ENCODE data around the gene PLA1A. TPM values are rescaled to one million over a fixed set of nuclear protein-coding genes. Genes with fewer than 3 reads are reported as not detected.

PLA1A gene
- total RNA-seq, 4 donors from 2014 or later, result 2.0 to 6.7 (median 3.9) TPM

DNA sequence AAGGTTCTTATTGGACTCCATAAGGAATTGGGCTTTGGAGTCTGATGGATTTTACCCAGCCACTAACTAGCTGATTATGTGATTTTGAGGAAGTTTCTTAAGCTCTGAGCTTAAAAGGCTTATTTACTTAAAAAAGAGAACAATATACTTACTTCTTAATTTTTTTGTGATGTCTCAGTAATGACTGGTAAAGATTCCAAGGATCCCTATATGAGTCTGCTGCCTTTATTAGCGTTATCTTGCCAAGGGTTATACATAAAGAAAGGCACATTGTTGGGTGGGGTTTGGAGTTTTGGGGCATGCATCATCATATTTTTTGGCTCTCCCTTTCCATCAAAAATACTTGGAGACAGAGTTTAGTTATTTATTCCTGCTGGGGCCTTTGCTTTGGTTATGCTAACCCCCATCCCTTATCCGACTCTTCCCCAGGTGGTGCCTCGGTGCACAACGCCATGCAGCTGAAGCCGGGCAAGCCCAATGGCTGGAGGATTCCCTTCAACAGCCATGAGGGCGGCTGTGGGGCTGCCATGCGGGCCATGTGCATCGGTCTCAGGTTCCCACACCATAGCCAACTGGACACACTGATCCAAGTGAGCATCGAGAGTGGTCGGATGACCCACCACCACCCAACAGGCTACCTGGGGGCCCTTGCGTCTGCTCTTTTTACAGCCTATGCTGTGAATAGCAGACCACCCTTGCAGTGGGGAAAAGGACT lies 11.7 kb upstream of the PLA1A start:
- intact Hi-C loops (cut with DNase I), result no loop called here
- Histone ChIP-seq H3K27ac (no peak overlapping the region), H3K36me3 (no peaks in the 10 kb centered on the region), H3K4me3 (replicated peaks in 1 of 3) (no peak overlapping the region), H3K27me3 (no peaks in the 10 kb centered on the region), H3K4me1 (no peaks in the 10 kb centered on the region), H3K9me3 (no peaks in the 10 kb centered on the region)
- no peak for TF ChIP-seq POLR2A (IDR thresholded peaks at IDR 0.05)
- TF ChIP-seq, protein P1, sequence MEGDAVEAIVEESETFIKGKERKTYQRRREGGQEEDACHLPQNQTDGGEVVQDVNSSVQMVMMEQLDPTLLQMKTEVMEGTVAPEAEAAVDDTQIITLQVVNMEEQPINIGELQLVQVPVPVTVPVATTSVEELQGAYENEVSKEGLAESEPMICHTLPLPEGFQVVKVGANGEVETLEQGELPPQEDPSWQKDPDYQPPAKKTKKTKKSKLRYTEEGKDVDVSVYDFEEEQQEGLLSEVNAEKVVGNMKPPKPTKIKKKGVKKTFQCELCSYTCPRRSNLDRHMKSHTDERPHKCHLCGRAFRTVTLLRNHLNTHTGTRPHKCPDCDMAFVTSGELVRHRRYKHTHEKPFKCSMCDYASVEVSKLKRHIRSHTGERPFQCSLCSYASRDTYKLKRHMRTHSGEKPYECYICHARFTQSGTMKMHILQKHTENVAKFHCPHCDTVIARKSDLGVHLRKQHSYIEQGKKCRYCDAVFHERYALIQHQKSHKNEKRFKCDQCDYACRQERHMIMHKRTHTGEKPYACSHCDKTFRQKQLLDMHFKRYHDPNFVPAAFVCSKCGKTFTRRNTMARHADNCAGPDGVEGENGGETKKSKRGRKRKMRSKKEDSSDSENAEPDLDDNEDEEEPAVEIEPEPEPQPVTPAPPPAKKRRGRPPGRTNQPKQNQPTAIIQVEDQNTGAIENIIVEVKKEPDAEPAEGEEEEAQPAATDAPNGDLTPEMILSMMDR (IDR thresholded peaks at IDR 0.05), result no peak
- no peak for DNase-seq
- whole genome bisulfite sequencing, 2 donors, result 89 to 95% methylated on average over 11 of the region's 11 CpGs

DNA sequence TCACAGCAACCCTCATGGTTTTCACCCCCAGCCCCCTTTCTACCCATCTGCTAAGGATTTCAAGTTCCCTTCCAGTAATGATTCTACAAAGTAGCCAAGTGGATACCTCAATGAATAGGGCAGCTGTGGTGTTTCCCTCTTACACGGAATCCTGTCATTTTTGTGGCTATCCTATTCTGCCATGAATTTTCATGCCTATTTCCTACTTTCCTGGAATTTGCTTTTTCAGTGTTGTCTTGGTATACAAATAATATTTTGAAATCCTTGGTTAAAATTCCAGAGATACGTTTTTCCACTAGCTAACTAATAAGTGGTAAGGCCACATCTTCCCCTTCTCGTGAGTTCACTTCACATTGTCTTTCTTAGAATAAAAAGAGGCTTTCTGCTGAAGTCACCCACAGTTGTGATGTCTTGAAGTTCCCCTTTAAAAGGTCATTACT lies 10.9 kb upstream of the PLA1A start:
- H3K4me3 ChIP-seq (replicated peaks in 1 of 3), result no peak overlapping the region
- intact Hi-C loops (cut with DNase I), result no loop called here
- no peak for TF ChIP-seq POLR2A (IDR thresholded peaks at IDR 0.05)
- TF ChIP-seq, protein P1 (IDR thresholded peaks at IDR 0.05), result no peak
- no peak overlapping the region for H3K27ac ChIP-seq
- no peaks in the 10 kb centered on the region for H3K9me3 ChIP-seq
- no peak for DNase-seq
- 91 to 95% methylated on average over 3 of the region's 3 CpGs for WGBS, 2 donors
- no peaks in the 10 kb centered on the region for H3K4me1 ChIP-seq
- H3K27me3 ChIP-seq, result no peaks in the 10 kb centered on the region
- no peaks in the 10 kb centered on the region for H3K36me3 ChIP-seq

DNA sequence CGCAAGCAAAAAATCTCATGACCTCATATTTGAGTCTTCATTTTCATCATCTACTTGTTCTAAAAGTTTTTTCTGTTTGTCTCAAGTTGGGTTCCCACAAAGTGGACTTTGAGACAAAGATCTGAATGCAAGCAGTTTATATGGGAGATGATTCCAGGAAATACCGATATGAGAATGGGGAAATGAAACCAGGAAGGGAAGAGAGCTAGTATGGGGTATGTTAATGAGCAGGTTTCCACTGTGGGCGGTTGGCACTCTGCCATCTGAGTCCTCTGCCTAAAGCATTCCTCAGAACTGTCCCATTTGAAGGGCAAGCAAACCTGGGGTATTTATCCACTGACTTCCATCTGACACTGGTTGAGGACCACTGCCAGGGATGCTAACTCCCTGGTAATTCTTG lies 9.6 kb upstream of the PLA1A start:
- WGBS, 2 donors, result 76 to 78% methylated on average over 3 of the region's 3 CpGs
- H3K4me3 ChIP-seq (replicated peaks in 1 of 3), result no peak overlapping the region
- peak; percentile 14 to 26 for DNase-seq
- H3K4me1 ChIP-seq, result no peaks in the 10 kb centered on the region
- intact Hi-C loops (cut with DNase I), result no loop called here
- H3K27ac ChIP-seq, result no peak overlapping the region
- H3K27me3 ChIP-seq, result no peaks in the 10 kb centered on the region
- TF ChIP-seq, protein P1 (IDR thresholded peaks at IDR 0.05), result no peak
- TF ChIP-seq POLR2A (IDR thresholded peaks at IDR 0.05), result no peak
- no peaks in the 10 kb centered on the region for H3K36me3 ChIP-seq
- no peaks in the 10 kb centered on the region for H3K9me3 ChIP-seq

- no peaks in the 10 kb centered on the region for H3K27me3 ChIP-seq
- TF ChIP-seq POLR2A (IDR thresholded peaks at IDR 0.05), result no peak
- TF ChIP-seq, protein P1 (IDR thresholded peaks at IDR 0.05), result no peak
- no peak overlapping the region for H3K4me3 ChIP-seq (replicated peaks in 1 of 3)
- H3K27ac ChIP-seq, result no peak overlapping the region
- intact Hi-C loops (cut with DNase I), result no loop called here
- no peaks in the 10 kb centered on the region for H3K9me3 ChIP-seq
- no peaks in the 10 kb centered on the region for H3K36me3 ChIP-seq
- DNase-seq, result no peak
- WGBS, 2 donors, result 62 to 65% methylated on average over 6 of the region's 6 CpGs
- no peaks in the 10 kb centered on the region for H3K4me1 ChIP-seq
These were observed 8.4 kb upstream of the PLA1A start for GRCh38 chr3:119589102-119589773.

DNA sequence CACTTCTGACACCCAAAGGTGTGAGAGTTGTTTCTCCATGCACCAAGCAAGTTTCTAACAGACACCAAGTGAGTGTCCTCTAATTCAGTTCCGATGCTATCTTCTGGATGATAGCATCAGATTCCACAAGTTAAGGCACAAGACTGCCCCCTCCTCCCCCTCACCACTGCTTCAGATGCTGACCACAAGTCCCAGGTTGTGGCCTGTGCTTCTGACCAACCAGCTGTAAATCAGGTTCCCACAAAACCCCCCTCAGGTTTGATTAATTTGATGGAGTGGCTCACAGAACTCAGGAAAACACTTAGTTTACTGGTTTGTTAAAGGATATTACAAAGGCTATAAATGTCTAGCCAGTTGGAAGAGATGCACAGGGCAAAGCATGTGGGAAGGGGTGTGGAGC lies 7.0 kb upstream of the PLA1A start:
- H3K27me3 ChIP-seq, result no peaks in the 10 kb centered on the region
- no peaks in the 10 kb centered on the region for H3K36me3 ChIP-seq
- no peaks in the 10 kb centered on the region for H3K4me1 ChIP-seq
- no peak overlapping the region for H3K4me3 ChIP-seq (replicated peaks in 1 of 3)
- H3K9me3 ChIP-seq, result no peaks in the 10 kb centered on the region
- intact Hi-C loops (cut with DNase I), result no loop called here
- H3K27ac ChIP-seq, result no peak overlapping the region
- WGBS, 2 donors, result 71 to 86% methylated on average over 1 of the region's 1 CpG
- no peak for DNase-seq
- TF ChIP-seq, protein P1 (IDR thresholded peaks at IDR 0.05), result no peak
- TF ChIP-seq POLR2A (IDR thresholded peaks at IDR 0.05), result no peak

All from thyroid gland (tissue), 4 donors.